IMR-90 (cell line): ENCODE measurements around the gene WASHC2C.
"Not testable (repeated sequence)": the region's sequence is repeated elsewhere in the genome, so short reads cannot be mapped to it uniquely, and the experiment has no call there.

Experiments used
- CEBPB ChIP-seq: IDR thresholded peaks from 2 replicates; pipeline ENCODE4 v1.6.1; 2012; ENCODE audit warnings: low read depth, low read length, improper control_type of control experiment
- CTCF ChIP-seq: conservative IDR thresholded peaks from 2 replicates; pipeline ENCODE4 v1.5.1; 2012; ENCODE audit warnings: mild to moderate bottlenecking, low read depth, low read length, improper control_type of control experiment
- FOS ChIP-seq: fragments of 150-350 bp; IDR thresholded peaks from 2 replicates; pipeline ENCODE4 v1.6.1; 2016; ENCODE audit warnings: low read depth, low read length
- POLR2A ChIP-seq: IDR thresholded peaks from 2 replicates; pipeline ENCODE4 v1.6.1; 2012; ENCODE audit warnings: mild to moderate bottlenecking, low read depth, low read length
- RAD21 ChIP-seq: IDR thresholded peaks from 2 replicates; pipeline ENCODE4 v1.6.1; 2012; ENCODE audit warnings: low read length, improper control_type of control experiment
- TF ChIP-seq, protein P1 (sequence below): fragments of 150-350 bp; IDR thresholded peaks from 2 replicates; pipeline ENCODE4 v1.6.1; 2017; ENCODE audit warnings: mild to moderate bottlenecking, antibody characterized with exemption, low read length, low read depth

DNA sequence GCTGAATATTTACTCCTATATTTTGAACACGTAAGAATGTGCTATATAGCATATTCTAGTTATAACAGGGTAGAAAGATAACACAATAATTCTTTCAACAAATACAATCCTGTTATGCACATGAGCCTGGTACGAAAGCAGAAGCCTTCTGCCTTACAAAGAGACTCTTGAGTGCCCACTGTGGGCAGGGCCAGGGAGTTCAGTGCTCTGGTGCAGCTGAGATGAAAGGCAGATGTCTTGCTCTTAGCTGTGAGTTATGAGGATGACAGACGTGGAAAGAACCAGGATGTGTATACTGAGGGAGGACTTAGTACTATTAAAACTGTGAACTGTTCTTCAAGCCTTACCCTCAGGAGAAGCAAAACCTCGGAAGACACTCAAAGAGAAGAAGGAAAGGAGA, 24.1 kb downstream of the WASHC2C start:
- not testable (repeated sequence) for TF ChIP-seq RAD21, CTCF, POLR2A, FOS, CEBPB
- TF ChIP-seq, protein P1, sequence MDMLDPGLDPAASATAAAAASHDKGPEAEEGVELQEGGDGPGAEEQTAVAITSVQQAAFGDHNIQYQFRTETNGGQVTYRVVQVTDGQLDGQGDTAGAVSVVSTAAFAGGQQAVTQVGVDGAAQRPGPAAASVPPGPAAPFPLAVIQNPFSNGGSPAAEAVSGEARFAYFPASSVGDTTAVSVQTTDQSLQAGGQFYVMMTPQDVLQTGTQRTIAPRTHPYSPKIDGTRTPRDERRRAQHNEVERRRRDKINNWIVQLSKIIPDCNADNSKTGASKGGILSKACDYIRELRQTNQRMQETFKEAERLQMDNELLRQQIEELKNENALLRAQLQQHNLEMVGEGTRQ: not testable (repeated sequence)
